H1 (cell line): ENCODE results near the gene NSUN6. TPM values are rescaled to one million over a fixed set of nuclear protein-coding genes. Genes with fewer than 3 reads are reported as not detected.

Experiments used
- BACH1 ChIP-seq: IDR thresholded peaks from 2 replicates; pipeline ENCODE4 v1.6.1; 2012; ENCODE audit warnings: low read length, improper control_type of control experiment
- EZH2 ChIP-seq: fragments of 200-600 bp; sonication (generic); IDR thresholded peaks from 2 replicates; pipeline ENCODE4 v1.7.1; 2012; ENCODE audit warnings: low read depth, mild to moderate bottlenecking, moderate library complexity, low read length, inconsistent platforms; ENCODE audit not compliant: severe bottlenecking
- HDAC2 ChIP-seq, 2 experiments: fragments of 300-600 bp in 1 of 2; sonication (generic) in 1 of 2; IDR thresholded peaks; 2 replicates each; pipeline ENCODE4 v1.6.1; 2011 to 2012; ENCODE audit warnings: low read depth in 2 of 2, low read length in 2 of 2, mild to moderate bottlenecking in 2 of 2, moderate library complexity in 2 of 2, borderline replicate concordance in 1 of 2, inconsistent platforms in 1 of 2
- TBP ChIP-seq: IDR thresholded peaks from 2 replicates; pipeline ENCODE4 v1.6.1; 2011; ENCODE audit warnings: low read depth, low read length, improper control_type of control experiment
- polyA plus RNA-seq, 7 experiments: library from polyadenylated mRNA; depleted of rRNA in 3 of 7; stranded (reverse) in 5 of 7; unstranded in 2 of 7; fragments of >200 nt in 5 of 7; fragments of 200-250 nt in 2 of 7; gene quantifications; 1 replicate in 5 of 7; 2 replicates in 1 of 7; 4 replicates in 1 of 7; pipeline versions ENCODE4 v1.2.1 to v1.2.3, GENCODE V29; 2011 to 2013; ENCODE audit warnings: missing spikeins in 2 of 7, mixed read lengths in 2 of 7
- total RNA-seq: library from RNA; stranded (reverse); fragmentation: NEBNext Ultra II Directional; extraction: Animal tissue kit (Norgen Biotek cat#: 25700); gene quantifications from 2 replicates; pipeline ENCODE4 v1.2.1, GENCODE V29; 2021

Gene NSUN6
- total and polyA plus RNA-seq, 2 of the 8 experiments (the other 6 are each of a cell fraction or from before 2014, with no cell fraction given) = 5.9 to 14.4 TPM

GRCh38 chr10:18527687-18528086 lies 123.7 kb downstream of the NSUN6 start (continued):
- no peak for TF ChIP-seq BACH1
- TF ChIP-seq HDAC2 (IDR thresholded peaks at IDR 0.05; ENCODE audit: borderline replicate concordance in 1 of 2, low read depth in 2 of 2, low read length in 2 of 2) = no peak
- TF ChIP-seq EZH2 = no peak
- TF ChIP-seq TBP = no peak
